IPS-11a (cell line): Measurements from ENCODE around the gene XPOT.
"Not testable (repeated sequence)": the region's sequence is repeated elsewhere in the genome, so short reads cannot be mapped to it uniquely, and the experiment has no call there.

Source experiments
- H3K4me3 ChIP-seq: one replicate; pipeline ENCODE4 v1.5.1; 2013; ENCODE audit warnings: low read depth, low read length, control low read depth

XPOT gene

GRCh38 chr12:64403707-64404469 lies at the start of gene XPOT:
TSS of gene XPOT (plus strand) at chr12:64404392. CDS start at chr12:64410036, 5,644 bp downstream.
- peak within 1 kb of the TSS; percentile 92 for H3K4me3 ChIP-seq

GRCh38 chr12:64356209-64356608 lies 48.0 kb upstream of the XPOT start:
- H3K4me3 ChIP-seq, result not testable (repeated sequence)

GRCh38 chr12:64361173-64361572 lies 43.0 kb upstream of the XPOT start:
- not testable (repeated sequence) for H3K4me3 ChIP-seq

- no peak overlapping the region for H3K4me3 ChIP-seq
These were observed 41.4 kb upstream of the XPOT start for GRCh38 chr12:64362721-64363305.

GRCh38 chr12:64383675-64384074 lies 20.5 kb upstream of the XPOT start:
- no peak overlapping the region for H3K4me3 ChIP-seq

GRCh38 chr12:64385019-64385418 lies 19.2 kb upstream of the XPOT start:
- H3K4me3 ChIP-seq, result no peak overlapping the region

- no peak overlapping the region for H3K4me3 ChIP-seq
These were observed 18.7 kb upstream of the XPOT start for GRCh38 chr12:64385468-64385867.

- no peak overlapping the region for H3K4me3 ChIP-seq
These were observed 16.9 kb upstream of the XPOT start for GRCh38 chr12:64387197-64387816.

GRCh38 chr12:64389154-64389553 lies 15.0 kb upstream of the XPOT start:
- H3K4me3 ChIP-seq, result no peak overlapping the region

GRCh38 chr12:64390275-64390851 lies 13.8 kb upstream of the XPOT start, which contains the start of gene C12orf56:
TSS of gene C12orf56 (minus strand) at chr12:64390758. CDS start at chr12:64390565, 193 bp downstream.
- peak within 1 kb of the TSS; percentile 21 for H3K4me3 ChIP-seq

- no peak overlapping the region for H3K4me3 ChIP-seq
These were observed 12.0 kb upstream of the XPOT start for GRCh38 chr12:64392221-64392620.

- H3K4me3 ChIP-seq, result no peak overlapping the region
These were observed 8.5 kb upstream of the XPOT start for GRCh38 chr12:64395739-64396138.

GRCh38 chr12:64400041-64400440 lies 4.2 kb upstream of the XPOT start:
- no peak overlapping the region for H3K4me3 ChIP-seq

- H3K4me3 ChIP-seq, result no peak overlapping the region
These were observed 2.0 kb upstream of the XPOT start for GRCh38 chr12:64402181-64402580.

GRCh38 chr12:64404470-64405256 lies 471 bp downstream of the XPOT start:
- peak overlapping the region; percentile 92 for H3K4me3 ChIP-seq

GRCh38 chr12:64407342-64408223 lies 3.4 kb downstream of the XPOT start:
- no peak overlapping the region for H3K4me3 ChIP-seq

GRCh38 chr12:64411427-64411826 lies 7.2 kb downstream of the XPOT start:
- no peak overlapping the region for H3K4me3 ChIP-seq

GRCh38 chr12:64412459-64412858 lies 8.3 kb downstream of the XPOT start:
- H3K4me3 ChIP-seq, result no peak overlapping the region

- no peak overlapping the region for H3K4me3 ChIP-seq
These were observed 9.7 kb downstream of the XPOT start for GRCh38 chr12:64413884-64414283.

GRCh38 chr12:64418209-64418608 lies 14.0 kb downstream of the XPOT start:
- H3K4me3 ChIP-seq, result no peak overlapping the region
